ENCODE data around the gene OPRL1.

Gene OPRL1

GRCh38 chr20:64146301-64146935, 66.5 kb downstream of the OPRL1 start:
- DNase-seq, result no peak

- no peak for DNase-seq
These were observed 67.1 kb downstream of the OPRL1 start for GRCh38 chr20:64146936-64147477.

GRCh38 chr20:64148581-64148980, 68.7 kb downstream of the OPRL1 start:
- no peak for DNase-seq

DNA sequence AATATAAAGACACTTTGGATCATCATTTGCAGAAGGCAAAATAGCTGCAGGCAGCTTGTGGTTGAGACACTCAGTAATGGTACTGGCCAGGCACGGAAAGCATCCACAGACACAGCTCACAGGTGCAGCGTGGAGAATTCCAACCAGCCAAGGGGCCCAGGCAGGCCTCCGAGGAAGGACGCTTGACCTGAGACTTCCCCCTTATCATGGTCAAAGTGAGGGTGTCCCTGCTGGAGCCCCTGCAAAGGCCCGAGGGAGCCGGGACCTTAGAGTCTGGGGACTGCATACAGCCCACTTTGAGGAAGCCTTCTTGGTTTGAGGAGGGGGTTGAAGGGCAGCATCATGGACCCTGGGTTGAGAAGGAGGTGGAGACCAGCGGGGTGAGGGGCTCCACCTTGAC, 69.3 kb downstream of the OPRL1 start:
- no peak for DNase-seq

DNA sequence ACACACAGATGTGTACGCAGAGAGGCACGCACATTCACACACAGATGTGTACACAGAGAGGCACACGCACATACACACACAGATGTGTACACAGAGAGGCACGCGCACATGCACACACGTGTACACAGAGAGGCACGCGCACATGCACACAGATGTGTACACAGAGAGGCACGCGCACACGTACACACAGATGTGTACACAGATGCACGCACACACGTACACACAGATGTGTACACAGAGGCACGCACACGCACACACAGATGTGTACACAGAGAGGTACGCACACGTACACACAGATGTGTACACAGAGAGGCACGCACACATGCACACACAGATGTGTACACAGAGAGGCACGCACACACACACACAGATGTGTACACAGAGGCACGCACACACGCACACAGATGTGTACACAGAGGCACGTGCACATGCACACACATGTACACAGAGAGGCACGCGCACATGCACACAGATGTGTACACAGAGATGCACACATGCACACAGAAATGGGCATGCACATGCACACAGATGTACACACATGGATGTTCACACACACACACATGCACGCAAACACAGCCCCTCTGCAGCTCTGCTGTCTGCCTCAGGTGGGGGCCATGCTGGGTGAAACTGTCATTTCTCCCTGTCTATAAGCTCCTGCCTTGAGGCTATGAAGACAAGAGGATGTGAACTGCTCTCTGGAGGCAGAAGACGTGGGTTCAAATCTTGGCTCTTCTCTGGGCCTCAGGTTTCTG, 70.1 kb downstream of the OPRL1 start:
- DNase-seq, result no peak

Data from effector CD4-positive, alpha-beta T cell (primary cell).